ENCODE data around the gene EYA3. TPM values are rescaled to one million over a fixed set of nuclear protein-coding genes. Genes with fewer than 3 reads are reported as not detected.

EYA3 gene
- total RNA-seq, 4 donors from 2014 or later = 8.4 to 14.5 (median 9.6) TPM

- no peak for ATAC-seq
- Histone ChIP-seq H3K36me3 (peaks cover 0 to 55% of the 10 kb centered on the region in 2 donors), H3K4me3 (no peak overlapping the region), H3K27ac (peak overlapping the region in 1 of 4 donors; percentile 44), H3K9me3 (no peaks in the 10 kb centered on the region), H3K27me3 (no peaks in the 10 kb centered on the region), H3K4me1 (peaks cover 0 to 16% (median 11%) of the 10 kb centered on the region in 3 donors)
- 31 to 56% methylated on average over 3 of the region's 3 CpGs for WGBS, 2 donors (ENCODE audit: low coverage in 1 of 2)
- TF ChIP-seq POLR2AphosphoS5 (IDR thresholded peaks at IDR 0.05) (no peak), EP300 (IDR thresholded peaks at IDR 0.05) (no peak), POLR2A (IDR thresholded peaks at IDR 0.05) (no peak)
- TF ChIP-seq, protein P1, sequence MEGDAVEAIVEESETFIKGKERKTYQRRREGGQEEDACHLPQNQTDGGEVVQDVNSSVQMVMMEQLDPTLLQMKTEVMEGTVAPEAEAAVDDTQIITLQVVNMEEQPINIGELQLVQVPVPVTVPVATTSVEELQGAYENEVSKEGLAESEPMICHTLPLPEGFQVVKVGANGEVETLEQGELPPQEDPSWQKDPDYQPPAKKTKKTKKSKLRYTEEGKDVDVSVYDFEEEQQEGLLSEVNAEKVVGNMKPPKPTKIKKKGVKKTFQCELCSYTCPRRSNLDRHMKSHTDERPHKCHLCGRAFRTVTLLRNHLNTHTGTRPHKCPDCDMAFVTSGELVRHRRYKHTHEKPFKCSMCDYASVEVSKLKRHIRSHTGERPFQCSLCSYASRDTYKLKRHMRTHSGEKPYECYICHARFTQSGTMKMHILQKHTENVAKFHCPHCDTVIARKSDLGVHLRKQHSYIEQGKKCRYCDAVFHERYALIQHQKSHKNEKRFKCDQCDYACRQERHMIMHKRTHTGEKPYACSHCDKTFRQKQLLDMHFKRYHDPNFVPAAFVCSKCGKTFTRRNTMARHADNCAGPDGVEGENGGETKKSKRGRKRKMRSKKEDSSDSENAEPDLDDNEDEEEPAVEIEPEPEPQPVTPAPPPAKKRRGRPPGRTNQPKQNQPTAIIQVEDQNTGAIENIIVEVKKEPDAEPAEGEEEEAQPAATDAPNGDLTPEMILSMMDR (IDR thresholded peaks at IDR 0.05) = no peak
Measured at GRCh38 chr1:27968692-27969091, 119.7 kb downstream of the EYA3 start.

DNA sequence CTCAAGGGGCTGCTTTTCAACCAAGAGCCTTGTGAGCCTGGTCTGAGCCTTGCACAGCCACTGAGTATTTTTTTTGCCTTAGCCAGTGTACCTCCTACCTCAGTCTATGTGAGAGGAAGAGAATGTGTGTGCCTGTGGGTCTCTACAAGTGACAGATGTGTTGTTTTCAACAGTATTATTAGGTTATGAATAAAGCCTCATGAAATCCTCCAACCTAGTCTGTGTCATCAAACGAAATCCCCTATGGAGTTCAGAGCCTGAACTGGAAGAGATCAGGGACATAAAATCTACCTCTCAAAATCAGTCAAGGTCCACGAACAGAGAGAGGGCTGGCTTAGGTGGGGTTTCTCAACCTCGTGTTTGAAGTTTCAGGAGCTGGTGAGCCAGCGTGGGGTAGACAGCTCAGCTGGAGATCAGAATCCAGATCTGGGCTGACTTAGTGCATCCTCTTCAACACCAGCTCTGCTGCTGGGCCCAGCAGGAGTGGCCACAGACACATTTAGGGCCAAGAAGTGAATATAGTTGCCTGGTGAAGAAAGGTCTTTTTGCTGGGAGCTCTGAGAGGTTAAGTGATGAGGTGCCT lies 120.4 kb downstream of the EYA3 start:
- no peaks in the 10 kb centered on the region for H3K9me3 ChIP-seq
- H3K36me3 ChIP-seq = peaks cover 0 to 57% of the 10 kb centered on the region in 2 donors
- H3K27ac ChIP-seq = peak overlapping the region in 2 of 4 donors; percentile 17 to 44
- TF ChIP-seq POLR2A (IDR thresholded peaks at IDR 0.05) = no peak
- no peak for TF ChIP-seq POLR2AphosphoS5 (IDR thresholded peaks at IDR 0.05)
- TF ChIP-seq EP300 (IDR thresholded peaks at IDR 0.05) = no peak
- TF ChIP-seq, protein P1 (IDR thresholded peaks at IDR 0.05) = no peak
- H3K4me3 ChIP-seq = no peak overlapping the region
- 91% methylated on average over 4 of the region's 4 CpGs; no CpG with 5 or more reads in 1 of the 2 donors for WGBS, 2 donors (ENCODE audit: low coverage in 1 of 2)
- ATAC-seq = no peak
- H3K4me1 ChIP-seq = peaks cover 0 to 16% (median 11%) of the 10 kb centered on the region in 3 donors
- no peaks in the 10 kb centered on the region for H3K27me3 ChIP-seq

- H3K4me1 ChIP-seq = peaks cover 0 to 16% (median 11%) of the 10 kb centered on the region in 3 donors
- no peaks in the 10 kb centered on the region for H3K27me3 ChIP-seq
- ATAC-seq = no peak
- H3K4me3 ChIP-seq = no peak overlapping the region
- no peak overlapping the region for H3K27ac ChIP-seq
- H3K36me3 ChIP-seq = peaks cover 0 to 61% of the 10 kb centered on the region in 2 donors
- TF ChIP-seq POLR2A (IDR thresholded peaks at IDR 0.05) (no peak), EP300 (IDR thresholded peaks at IDR 0.05) (no peak), POLR2AphosphoS5 (IDR thresholded peaks at IDR 0.05) (no peak)
- TF ChIP-seq, protein P1 (IDR thresholded peaks at IDR 0.05) = no peak
- 80% methylated on average over 2 of the region's 12 CpGs; no CpG with 5 or more reads in 1 of the 2 donors for WGBS, 2 donors (ENCODE audit: low coverage in 1 of 2)
- H3K9me3 ChIP-seq = no peaks in the 10 kb centered on the region
Measured at GRCh38 chr1:27967106-27967883, 121.1 kb downstream of the EYA3 start.

DNA sequence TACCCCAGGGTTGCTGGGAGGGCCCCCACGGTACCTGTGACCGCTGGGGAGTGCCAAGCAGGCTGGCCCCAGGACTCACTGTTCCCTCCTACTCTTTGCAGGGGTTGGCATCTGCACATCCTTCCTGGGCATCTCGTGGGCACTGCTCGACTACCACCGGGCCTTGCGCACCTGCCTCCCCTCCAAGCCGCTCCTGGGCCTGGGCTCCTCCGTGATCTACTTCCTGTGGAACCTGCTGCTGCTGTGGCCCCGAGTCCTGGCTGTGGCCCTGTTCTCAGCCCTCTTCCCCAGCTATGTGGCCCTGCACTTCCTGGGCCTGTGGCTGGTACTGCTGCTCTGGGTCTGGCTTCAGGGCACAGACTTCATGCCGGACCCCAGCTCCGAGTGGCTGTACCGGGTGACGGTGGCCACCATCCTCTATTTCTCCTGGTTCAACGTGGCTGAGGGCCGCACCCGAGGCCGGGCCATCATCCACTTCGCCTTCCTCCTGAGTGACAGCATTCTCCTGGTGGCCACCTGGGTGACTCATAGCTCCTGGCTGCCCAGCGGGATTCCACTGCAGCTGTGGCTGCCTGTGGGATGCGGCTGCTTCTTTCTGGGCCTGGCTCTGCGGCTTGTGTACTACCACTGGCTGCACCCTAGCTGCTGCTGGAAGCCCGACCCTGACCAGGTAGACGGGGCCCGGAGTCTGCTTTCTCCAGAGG lies 121.9 kb downstream of the EYA3 start:
- Histone ChIP-seq H3K36me3 (peaks cover 0 to 61% of the 10 kb centered on the region in 2 donors), H3K9me3 (no peaks in the 10 kb centered on the region), H3K27ac (no peak overlapping the region), H3K4me1 (peaks cover 0 to 13% (median 6%) of the 10 kb centered on the region in 3 donors), H3K27me3 (no peaks in the 10 kb centered on the region), H3K4me3 (no peak overlapping the region)
- ATAC-seq = no peak
- WGBS, 2 donors (ENCODE audit: low coverage in 1 of 2) = 96% methylated on average over 4 of the region's 24 CpGs; no CpG with 5 or more reads in 1 of the 2 donors
- TF ChIP-seq, protein P1 (IDR thresholded peaks at IDR 0.05) = no peak
- TF ChIP-seq POLR2AphosphoS5 (IDR thresholded peaks at IDR 0.05) = no peak
- TF ChIP-seq EP300 (IDR thresholded peaks at IDR 0.05) = no peak
- TF ChIP-seq POLR2A (IDR thresholded peaks at IDR 0.05) = no peak

All from gastroesophageal sphincter (tissue), 4 donors.